Measurements from ENCODE around the gene NKX3-2. TPM values are rescaled to one million over a fixed set of nuclear protein-coding genes. Genes with fewer than 3 reads are reported as not detected.

Gene NKX3-2
- total and polyA plus RNA-seq, 9 of the 15 experiments (the other 6 are each of a cell fraction or from before 2014, with no cell fraction given), result 0.03 to 0.81 (median 0.27) TPM; not detected in 1

DNA sequence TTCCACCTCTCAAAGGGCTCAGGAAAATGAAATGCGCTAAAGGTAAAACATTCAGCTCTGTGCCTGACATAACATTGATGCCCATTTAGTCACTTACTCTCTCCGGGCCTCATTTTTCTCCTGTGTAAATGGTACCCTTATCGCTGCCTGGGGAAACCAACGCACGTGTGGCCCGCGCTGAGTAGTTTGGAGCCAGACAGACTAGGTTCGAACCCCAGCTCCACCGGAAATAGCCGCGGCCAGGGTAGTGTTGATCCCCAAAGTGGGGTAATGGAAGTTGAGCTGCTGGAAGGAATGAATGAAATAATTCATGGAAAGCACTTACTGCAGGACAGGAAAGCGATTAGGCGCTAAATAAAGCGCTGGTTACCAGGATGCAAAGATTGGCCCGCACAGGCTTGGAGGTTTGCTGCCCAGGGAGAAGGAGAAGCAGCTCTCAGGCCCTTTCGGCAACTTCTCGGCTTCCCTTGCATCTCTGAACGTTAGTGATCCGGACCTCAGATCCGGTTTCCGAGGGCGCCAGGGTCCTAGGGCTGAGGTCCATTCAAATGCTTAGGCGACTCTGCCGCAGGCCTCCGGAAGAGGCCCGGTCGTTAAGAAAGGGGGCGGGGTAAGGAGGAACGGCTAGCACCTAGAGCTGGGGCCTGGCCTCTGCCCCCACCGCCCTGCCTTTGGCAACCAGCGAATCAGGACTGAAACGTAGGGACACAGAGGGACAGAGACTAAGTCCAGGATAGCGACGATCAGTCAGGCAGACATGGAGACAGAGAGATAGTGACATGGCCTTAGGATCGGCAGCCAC lies 13.3 kb downstream of the NKX3-2 start (continued):
- TF ChIP-seq, protein P1, sequence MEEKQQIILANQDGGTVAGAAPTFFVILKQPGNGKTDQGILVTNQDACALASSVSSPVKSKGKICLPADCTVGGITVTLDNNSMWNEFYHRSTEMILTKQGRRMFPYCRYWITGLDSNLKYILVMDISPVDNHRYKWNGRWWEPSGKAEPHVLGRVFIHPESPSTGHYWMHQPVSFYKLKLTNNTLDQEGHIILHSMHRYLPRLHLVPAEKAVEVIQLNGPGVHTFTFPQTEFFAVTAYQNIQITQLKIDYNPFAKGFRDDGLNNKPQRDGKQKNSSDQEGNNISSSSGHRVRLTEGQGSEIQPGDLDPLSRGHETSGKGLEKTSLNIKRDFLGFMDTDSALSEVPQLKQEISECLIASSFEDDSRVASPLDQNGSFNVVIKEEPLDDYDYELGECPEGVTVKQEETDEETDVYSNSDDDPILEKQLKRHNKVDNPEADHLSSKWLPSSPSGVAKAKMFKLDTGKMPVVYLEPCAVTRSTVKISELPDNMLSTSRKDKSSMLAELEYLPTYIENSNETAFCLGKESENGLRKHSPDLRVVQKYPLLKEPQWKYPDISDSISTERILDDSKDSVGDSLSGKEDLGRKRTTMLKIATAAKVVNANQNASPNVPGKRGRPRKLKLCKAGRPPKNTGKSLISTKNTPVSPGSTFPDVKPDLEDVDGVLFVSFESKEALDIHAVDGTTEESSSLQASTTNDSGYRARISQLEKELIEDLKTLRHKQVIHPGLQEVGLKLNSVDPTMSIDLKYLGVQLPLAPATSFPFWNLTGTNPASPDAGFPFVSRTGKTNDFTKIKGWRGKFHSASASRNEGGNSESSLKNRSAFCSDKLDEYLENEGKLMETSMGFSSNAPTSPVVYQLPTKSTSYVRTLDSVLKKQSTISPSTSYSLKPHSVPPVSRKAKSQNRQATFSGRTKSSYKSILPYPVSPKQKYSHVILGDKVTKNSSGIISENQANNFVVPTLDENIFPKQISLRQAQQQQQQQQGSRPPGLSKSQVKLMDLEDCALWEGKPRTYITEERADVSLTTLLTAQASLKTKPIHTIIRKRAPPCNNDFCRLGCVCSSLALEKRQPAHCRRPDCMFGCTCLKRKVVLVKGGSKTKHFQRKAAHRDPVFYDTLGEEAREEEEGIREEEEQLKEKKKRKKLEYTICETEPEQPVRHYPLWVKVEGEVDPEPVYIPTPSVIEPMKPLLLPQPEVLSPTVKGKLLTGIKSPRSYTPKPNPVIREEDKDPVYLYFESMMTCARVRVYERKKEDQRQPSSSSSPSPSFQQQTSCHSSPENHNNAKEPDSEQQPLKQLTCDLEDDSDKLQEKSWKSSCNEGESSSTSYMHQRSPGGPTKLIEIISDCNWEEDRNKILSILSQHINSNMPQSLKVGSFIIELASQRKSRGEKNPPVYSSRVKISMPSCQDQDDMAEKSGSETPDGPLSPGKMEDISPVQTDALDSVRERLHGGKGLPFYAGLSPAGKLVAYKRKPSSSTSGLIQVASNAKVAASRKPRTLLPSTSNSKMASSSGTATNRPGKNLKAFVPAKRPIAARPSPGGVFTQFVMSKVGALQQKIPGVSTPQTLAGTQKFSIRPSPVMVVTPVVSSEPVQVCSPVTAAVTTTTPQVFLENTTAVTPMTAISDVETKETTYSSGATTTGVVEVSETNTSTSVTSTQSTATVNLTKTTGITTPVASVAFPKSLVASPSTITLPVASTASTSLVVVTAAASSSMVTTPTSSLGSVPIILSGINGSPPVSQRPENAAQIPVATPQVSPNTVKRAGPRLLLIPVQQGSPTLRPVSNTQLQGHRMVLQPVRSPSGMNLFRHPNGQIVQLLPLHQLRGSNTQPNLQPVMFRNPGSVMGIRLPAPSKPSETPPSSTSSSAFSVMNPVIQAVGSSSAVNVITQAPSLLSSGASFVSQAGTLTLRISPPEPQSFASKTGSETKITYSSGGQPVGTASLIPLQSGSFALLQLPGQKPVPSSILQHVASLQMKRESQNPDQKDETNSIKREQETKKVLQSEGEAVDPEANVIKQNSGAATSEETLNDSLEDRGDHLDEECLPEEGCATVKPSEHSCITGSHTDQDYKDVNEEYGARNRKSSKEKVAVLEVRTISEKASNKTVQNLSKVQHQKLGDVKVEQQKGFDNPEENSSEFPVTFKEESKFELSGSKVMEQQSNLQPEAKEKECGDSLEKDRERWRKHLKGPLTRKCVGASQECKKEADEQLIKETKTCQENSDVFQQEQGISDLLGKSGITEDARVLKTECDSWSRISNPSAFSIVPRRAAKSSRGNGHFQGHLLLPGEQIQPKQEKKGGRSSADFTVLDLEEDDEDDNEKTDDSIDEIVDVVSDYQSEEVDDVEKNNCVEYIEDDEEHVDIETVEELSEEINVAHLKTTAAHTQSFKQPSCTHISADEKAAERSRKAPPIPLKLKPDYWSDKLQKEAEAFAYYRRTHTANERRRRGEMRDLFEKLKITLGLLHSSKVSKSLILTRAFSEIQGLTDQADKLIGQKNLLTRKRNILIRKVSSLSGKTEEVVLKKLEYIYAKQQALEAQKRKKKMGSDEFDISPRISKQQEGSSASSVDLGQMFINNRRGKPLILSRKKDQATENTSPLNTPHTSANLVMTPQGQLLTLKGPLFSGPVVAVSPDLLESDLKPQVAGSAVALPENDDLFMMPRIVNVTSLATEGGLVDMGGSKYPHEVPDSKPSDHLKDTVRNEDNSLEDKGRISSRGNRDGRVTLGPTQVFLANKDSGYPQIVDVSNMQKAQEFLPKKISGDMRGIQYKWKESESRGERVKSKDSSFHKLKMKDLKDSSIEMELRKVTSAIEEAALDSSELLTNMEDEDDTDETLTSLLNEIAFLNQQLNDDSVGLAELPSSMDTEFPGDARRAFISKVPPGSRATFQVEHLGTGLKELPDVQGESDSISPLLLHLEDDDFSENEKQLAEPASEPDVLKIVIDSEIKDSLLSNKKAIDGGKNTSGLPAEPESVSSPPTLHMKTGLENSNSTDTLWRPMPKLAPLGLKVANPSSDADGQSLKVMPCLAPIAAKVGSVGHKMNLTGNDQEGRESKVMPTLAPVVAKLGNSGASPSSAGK (IDR thresholded peaks at IDR 0.05), result no peak
- TF ChIP-seq HNRNPH1 (optimal IDR thresholded peaks at IDR 0.05; ENCODE audit: low read depth, low read length) (no peak), SREBF2 (CRISPR knock-in tag; IDR thresholded peaks at IDR 0.05) (no peak), BCOR (IDR thresholded peaks at IDR 0.05) (no peak), STAT6 (CRISPR knock-in tag; IDR thresholded peaks at IDR 0.05) (no peak), SIRT6 (IDR thresholded peaks at IDR 0.05; ENCODE audit: low read depth, low read length) (no peak), ZNF175 (CRISPR knock-in tag; IDR thresholded peaks at IDR 0.05; ENCODE audit: low read depth) (no peak), MAFF (IDR thresholded peaks at IDR 0.05; ENCODE audit: low read length) (no peak), NRF1 (conservative IDR thresholded peaks at IDR 0.05 in 1 of 2, IDR thresholded peaks at IDR 0.05 in 1 of 2) (no peak), POLR2G (IDR thresholded peaks at IDR 0.05; ENCODE audit: low read depth, low read length) (0 out of 2 replicates have a peak, but pooled peaks have one; percentile 35), DLX4 (CRISPR knock-in tag; IDR thresholded peaks at IDR 0.05) (no peak)
